GM21619 (cell line): ENCODE results near the gene MICB.

Source experiments
- ATAC-seq: cut with Tn5 transposase; IDR thresholded peaks from one replicate; pipeline ENCODE4 v1.9.1; 2021; ENCODE audit not compliant: unreplicated experiment

Gene MICB

DNA sequence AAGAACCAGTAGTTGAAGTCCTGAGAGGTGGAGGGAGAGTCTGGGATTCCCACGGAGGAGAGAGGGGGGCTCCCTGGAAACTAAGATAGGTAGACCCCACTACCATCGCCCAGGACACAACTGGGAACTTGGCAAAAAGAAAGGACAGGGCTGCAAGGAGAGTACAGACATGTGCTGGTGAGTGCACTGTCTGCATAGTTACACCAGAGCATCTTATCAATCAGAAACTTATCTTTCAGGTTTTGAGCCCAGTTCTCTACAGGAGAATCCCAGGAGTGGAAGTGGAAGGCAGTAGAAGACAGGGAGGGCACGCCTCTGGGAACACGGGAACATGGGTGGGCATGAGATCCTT, 61.6 kb downstream of the MICB start:
- ATAC-seq: no peak

DNA sequence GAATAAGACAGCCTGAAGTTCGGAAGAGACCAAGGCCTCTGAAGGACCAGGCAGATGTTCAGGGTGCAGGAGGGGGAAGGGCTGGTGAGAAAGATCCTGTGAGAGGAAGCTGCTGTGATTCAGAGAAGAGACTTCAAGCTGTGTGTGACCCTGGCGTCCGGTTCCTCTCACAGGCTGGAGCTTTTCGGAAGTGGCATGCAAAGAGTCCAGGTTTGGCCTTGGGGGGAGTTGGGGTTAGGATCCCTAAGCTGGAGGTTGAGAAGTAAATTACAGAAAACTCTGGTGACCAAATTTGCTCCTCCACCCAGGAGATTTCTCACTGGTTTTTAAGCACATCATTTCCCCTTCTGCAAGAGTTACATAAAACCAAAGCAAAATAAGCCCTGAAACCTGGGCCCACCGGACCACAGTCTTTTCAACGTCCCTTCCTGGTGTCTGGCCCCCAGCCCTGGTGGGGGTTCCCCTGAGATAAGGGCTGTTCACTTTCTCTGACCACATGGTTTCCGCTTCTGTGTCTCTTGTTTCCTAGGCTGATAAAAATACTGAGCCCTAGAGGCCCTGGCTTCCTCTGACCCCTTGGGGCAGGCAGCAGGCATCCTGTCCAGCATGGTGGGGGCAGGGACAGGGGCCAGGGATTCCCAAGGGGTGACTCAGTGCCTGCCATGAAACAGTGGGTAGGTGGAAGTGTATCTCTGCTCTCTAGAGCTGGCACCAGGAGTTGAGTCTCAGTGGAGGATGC, 62.2 kb downstream of the MICB start:
- peak; percentile 68 for ATAC-seq

DNA sequence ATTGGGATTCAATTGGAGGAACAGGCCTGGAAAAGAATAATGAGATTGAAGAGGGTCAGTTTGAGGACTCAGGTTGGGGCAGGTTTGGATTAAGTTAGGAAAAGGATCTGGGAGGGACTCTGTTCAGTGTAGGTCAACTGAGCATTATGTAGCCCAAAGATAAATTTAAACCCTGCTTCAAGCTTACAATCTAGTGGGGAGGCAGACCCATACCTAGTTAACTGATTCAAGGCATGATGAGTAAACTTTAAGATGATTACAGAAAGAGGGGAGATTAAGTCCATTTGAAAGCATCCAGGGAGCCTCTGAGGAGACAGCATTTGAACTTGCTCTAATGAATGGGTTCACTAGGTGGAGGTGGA, 62.7 kb downstream of the MICB start:
- no peak for ATAC-seq
